Activated CD4-positive, alpha-beta T cell treated with anti-CD3 and anti-CD28 coated beads, Interleukin-2, Interleukin-6, amounts not matched to agents 100 ng/mL and 50 ng/mL, durations not matched to agents 16 hours and 8 hours (primary cell): ENCODE data around the gene AOPEP.
"Not testable (repeated sequence)": the region's sequence is repeated elsewhere in the genome, so short reads cannot be mapped to it uniquely, and the experiment has no call there.

Experiments
- DNase-seq: peaks from one replicate; pipeline ENCODE4 v3.0.0-alpha.2; 2020

Gene AOPEP

GRCh38 chr9:94921656-94922055, 195.2 kb downstream of the AOPEP start:
- DNase-seq, result no peak

DNA sequence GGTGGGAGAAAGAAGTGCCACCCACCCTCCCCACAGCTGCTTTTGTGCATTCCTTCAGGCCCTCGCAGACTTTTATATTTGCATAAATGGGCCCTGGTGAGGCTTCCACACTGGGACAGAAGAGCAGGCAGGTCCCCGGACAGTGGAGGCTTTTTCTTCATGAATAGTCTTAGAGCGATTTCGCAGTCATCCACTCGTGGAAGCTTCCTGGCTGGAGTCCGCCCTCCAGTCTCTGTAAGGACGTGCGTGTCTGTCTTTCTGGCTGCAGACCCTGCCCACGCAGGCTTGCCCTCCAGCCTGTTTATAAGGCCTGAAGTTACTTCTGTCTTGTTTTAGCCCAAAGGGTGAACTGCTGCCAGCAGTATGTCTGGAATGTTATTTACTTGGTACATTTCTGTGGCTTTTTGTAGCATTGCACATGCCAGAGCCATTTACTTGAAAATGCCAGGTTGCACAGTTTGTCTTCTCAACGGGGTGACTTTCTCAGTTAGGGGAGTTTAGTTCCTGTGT, 195.7 kb downstream of the AOPEP start:
- DNase-seq, result no peak

- no peak for DNase-seq
Observed at GRCh38 chr9:94922691-94923107, 196.2 kb downstream of the AOPEP start.

DNA sequence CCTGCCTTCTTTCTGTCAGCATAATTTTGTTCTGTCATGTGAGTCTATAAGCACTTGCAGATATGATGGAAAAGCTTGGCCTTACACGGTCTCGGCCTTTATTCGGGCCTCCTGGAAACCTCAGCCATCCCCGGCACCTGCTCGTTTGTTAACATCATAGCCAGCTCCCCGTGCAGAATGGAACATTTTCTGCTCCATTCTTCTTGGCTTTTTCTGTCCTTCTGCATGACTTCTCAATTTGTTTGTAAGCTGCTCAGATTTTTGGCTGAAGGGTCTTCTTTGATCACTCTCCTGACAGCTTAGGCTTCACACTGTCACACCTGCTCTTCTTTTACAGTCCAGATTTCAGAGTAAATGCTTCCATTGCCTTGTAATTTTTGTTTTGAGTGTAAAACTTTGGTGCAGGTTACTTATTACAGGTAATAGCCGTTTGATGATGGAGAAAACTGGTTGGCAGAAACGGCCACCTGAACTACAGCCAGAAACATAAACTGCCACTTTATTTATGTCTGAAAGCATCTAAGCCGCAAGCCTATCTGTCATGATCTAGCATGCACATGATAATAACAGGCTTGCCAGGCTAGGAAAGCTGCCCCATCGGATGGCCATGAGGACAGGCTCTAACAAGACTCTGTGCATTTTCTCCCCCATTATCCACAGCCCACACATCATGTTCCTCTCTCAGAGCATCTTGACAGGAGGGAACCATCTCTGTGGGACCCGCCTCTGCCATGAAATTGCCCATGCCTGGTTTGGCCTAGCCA, 197.0 kb downstream of the AOPEP start:
- DNase-seq, result no peak

GRCh38 chr9:94925751-94926430, 199.4 kb downstream of the AOPEP start:
- no peak for DNase-seq

- no peak for DNase-seq
Observed at GRCh38 chr9:94926431-94926800, 199.9 kb downstream of the AOPEP start.

- no peak for DNase-seq
Observed at GRCh38 chr9:94927048-94927761, 200.7 kb downstream of the AOPEP start.

DNA sequence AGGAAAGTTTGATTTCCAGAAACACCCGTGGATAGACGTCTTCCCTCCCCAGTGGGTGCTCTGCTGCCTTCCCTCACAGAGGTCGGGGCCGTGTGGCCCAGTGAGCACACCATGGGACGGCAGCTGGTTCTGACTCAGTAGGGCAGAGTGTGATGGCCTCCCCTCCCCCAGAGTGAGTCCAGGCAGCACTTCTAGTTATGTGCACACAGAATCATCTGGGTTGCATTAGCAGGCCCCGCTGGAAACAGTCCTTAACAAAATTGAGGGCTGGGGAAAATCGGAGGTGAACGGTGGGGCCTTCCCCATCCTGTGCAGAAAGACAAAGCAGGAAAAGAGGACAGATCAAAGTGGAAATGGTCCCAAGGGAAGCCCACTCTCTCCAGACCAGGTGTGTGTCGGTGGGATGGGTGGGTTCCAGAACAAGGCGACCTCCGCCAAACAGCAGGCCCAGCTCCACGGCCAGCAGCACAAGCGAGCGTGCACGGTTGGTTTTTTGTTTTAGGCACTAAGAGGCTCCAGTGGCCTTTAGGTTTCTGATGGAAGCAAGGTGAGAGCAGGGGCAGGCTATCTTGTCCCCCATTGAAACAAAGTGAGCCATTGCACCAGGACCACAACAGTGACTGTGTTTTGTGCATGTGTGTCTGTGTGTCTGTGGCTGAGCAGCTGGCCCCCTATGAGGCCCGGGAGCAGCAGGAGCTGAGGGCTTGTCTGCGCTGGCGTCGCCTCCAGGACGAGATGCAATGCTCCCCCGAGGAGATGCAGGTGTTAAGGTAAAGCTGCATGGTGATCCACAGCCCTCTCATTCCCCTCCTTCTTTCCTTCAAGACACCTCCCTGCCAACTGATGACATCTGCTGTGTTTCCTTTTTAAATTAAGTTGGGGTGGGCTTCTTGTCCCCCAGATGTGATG, 201.5 kb downstream of the AOPEP start:
- DNase-seq, result no peak

GRCh38 chr9:94928691-94929368, 202.3 kb downstream of the AOPEP start:
- DNase-seq, result no peak

- no peak for DNase-seq
Observed at GRCh38 chr9:94929369-94929756, 202.9 kb downstream of the AOPEP start.

DNA sequence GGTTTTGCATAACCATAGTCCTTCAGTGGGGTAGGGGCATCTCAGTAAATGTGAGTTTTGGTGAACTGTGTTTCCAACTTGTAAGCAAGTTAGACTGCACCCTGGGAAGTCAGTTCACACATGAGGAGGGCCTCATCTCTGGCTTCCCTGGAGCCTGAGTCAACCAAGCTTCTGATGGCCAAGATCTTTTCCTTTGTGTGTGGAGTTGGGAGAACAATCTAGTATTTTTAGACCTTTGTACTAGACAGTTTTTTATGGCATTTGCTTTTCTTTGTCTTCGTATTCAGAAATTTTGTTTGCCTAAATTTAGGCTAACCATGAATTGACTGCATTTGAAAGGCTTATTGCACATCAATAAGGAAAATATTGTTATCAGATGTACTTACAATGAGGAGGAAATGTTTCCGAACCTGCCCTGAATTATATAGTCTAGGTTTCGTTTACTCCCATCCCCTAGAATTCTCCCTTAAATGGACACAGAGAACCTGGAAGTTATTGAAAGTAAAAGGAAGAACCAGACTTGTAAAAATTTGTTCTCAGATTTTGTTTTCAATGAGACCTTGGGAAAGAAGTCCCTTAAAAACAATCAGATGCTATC, 204.6 kb downstream of the AOPEP start:
- DNase-seq, result no peak

- DNase-seq, result no peak
Observed at GRCh38 chr9:94931740-94932139, 205.2 kb downstream of the AOPEP start.

DNA sequence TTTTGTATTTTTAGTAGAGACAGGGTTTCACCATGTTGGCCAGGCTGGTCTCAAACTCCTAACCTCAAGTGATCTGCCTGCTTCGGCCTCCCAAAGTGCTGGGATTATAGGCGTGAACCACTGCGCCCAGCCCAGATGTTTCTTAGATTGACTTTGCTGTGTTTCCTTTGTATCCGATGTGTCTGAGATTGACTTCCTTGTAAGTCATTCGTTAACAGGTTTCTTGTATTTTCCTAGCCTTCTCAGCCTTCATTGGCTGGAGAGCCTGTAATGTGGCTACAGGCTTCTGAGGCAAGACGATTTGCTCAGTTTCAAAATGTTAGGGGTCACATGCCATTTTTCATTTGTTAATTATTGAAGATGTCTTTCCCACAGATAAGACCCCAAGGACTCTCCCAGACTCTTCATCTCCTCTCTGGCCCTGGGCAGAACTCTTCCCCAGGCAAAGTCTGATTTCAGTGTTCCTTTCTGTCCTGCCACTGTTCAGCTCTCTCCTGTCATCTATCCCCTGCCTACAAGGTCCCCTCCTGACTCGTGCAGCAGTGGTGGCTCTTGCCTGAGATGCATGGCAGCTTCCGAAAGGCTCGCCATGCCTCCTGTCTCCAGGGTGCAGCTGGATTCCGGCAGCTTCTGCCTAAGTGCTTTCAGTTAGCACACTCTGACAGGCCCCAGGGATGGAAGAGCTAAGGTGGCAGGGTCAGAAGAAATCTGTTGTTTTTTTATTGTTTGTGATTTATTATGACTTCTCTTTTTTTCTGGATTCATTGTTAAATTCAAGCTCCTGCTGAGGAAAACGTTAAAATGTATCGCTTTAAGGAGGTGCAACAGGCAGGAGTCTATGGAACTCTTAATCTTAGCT, 206.4 kb downstream of the AOPEP start:
- no peak for DNase-seq

GRCh38 chr9:94933511-94933828, 207.0 kb downstream of the AOPEP start:
- DNase-seq, result no peak

- no peak for DNase-seq
Observed at GRCh38 chr9:94934816-94935328, 208.4 kb downstream of the AOPEP start.

- no peak for DNase-seq
Observed at GRCh38 chr9:94935396-94935795, 208.9 kb downstream of the AOPEP start.

- DNase-seq, result no peak
Observed at GRCh38 chr9:94936419-94936818, 209.9 kb downstream of the AOPEP start.

- no peak for DNase-seq
Observed at GRCh38 chr9:94937214-94937903, 210.9 kb downstream of the AOPEP start.

GRCh38 chr9:94938384-94938783, 211.9 kb downstream of the AOPEP start:
- no peak for DNase-seq

DNA sequence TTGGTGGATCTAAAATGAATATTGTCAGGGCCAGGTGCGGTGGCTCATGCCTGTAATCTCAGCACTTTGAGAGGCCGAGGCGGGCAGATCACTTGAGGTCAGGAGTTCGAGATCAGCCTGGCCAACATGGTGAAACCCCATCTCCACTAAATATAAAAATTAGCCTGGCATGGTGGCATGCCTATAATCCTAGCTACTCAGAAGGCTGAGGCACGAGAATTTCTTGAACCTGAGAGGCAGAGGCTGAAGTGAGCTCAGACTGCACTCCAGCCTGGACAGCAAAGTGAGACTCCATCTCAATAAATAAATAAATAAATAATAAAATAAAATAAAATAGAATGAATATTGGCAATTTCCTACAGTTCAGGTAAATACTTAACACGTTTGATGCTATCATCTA, 213.8 kb downstream of the AOPEP start:
- DNase-seq, result not testable (repeated sequence)
